Left kidney (tissue), 2 donors: ENCODE measurements around the gene BORCS5. TPM values are rescaled to one million over a fixed set of nuclear protein-coding genes. Genes with fewer than 3 reads are reported as not detected.
"Not testable (repeated sequence)": the region's sequence is repeated elsewhere in the genome, so short reads cannot be mapped to it uniquely, and the experiment has no call there.

ENCODE experiments used
- DNase-seq: peaks from one replicate; pipeline ENCODE4 v3.0.0-alpha.2; 2013
- polyA plus RNA-seq: library from polyadenylated mRNA; unstranded; fragments of 120-200 nt; gene quantifications from one replicate; pipeline ENCODE4 v1.2.1, GENCODE V29; 2013; ENCODE audit not compliant: insufficient read length

BORCS5 gene
- polyA plus RNA-seq, 1 donor: 9.0 TPM

DNA sequence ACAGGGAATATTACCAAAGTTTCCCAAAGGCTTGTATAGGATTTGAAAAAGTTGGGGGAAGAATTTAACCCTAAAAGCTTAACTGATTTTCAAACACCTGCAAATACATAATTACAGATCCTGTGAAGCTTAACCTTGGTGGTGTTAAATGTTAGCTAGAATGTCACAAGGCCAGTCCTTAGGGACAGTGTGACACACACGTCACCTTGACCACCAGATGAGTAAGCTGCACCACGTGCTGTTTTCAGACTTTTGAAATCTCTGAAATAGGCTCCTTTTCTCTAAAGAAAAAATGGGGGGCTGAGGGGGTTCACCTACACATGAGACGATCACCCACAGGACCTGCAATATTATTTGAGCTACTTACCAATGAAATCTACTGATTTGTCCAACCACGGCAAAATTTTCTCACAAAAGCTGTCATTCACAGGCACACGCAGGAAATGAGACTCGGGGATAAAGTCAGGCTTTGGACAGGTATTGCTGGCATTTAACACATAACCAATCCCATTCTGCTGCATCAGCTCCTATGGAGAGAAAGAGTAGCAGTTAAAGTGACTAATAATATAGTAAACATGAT lies 129.9 kb downstream of the BORCS5 start:
- DNase-seq: no peak

GRCh38 chr12:12487490-12487889 lies 130.6 kb downstream of the BORCS5 start:
- no peak for DNase-seq

GRCh38 chr12:12488296-12488695 lies 131.4 kb downstream of the BORCS5 start:
- no peak for DNase-seq

GRCh38 chr12:12488823-12489550 lies 132.1 kb downstream of the BORCS5 start:
- DNase-seq: no peak

DNA sequence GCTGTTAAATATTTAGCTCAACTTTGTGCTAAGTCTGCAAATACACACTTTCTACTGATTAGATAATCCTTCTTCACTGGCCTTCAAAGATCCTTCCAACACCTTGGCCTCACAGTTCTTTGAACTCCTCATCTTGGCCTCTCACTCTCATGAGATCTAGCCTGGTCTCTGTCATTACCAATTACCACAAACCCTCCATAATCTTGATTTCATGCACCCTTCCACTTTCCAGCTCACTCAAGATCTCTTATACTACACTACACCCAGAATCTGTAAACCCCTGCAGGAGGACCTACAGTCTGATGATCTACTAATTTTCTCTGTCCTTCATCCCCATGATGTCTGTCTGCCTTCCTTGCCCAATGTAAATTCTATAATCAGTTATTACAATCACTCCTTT lies 134.7 kb downstream of the BORCS5 start:
- no peak for DNase-seq

- DNase-seq: no peak
Observed at GRCh38 chr12:12492547-12492946, 135.7 kb downstream of the BORCS5 start.

- no peak for DNase-seq
Observed at GRCh38 chr12:12495536-12495935, 138.7 kb downstream of the BORCS5 start.

- DNase-seq: no peak
Observed at GRCh38 chr12:12498210-12498609, 141.3 kb downstream of the BORCS5 start.

GRCh38 chr12:12499909-12500604 lies 143.2 kb downstream of the BORCS5 start:
- no peak for DNase-seq

- DNase-seq: no peak
Observed at GRCh38 chr12:12501121-12501520, 144.2 kb downstream of the BORCS5 start.

DNA sequence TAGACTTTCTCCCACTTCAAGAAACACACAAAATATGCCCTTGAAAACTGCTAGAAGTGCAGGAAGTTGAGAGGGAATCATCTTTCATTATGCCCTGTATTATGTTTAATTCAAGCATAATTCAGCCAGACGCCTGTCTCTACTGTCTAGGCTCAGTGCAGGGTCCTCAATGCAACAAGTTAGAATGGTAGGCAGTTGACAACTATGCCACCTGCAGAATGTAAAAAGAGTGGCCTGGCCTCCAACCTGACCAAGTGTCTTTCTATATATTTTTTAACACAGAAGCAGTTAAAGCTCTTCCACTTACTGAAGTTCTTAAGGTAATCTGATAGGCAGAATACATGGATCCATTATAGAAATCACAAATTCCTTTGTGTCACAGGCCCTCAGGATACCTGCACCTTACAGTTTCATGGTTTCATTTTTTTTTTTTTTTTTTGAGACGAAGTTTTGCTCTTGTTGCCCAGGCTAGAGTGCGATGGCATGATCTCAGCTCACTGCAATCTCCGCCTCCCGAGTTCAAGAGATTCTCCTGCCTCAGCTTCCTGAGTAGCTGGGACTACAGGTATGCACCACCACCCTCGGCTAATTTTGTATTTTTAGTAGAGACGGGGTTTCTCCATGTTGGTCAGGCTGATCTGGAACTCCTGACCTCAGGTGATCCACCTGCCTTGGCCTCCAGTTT lies 145.4 kb downstream of the BORCS5 start:
- DNase-seq: not testable (repeated sequence)

DNA sequence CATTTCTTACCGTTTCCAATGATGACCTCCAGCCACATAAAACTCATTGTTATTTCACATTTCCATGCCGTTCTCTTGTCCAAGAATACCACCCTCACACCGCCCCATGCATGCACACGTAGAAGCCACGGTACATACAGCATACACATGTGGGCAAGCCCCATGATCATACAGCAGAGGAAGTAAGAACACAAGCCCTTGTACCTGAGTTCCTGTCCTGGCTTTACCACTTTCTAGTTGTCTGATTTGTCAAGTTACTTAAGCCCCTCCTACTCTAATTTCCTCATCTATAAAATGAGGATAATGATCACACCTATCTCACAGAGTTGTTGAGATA lies 145.9 kb downstream of the BORCS5 start:
- DNase-seq: no peak

DNA sequence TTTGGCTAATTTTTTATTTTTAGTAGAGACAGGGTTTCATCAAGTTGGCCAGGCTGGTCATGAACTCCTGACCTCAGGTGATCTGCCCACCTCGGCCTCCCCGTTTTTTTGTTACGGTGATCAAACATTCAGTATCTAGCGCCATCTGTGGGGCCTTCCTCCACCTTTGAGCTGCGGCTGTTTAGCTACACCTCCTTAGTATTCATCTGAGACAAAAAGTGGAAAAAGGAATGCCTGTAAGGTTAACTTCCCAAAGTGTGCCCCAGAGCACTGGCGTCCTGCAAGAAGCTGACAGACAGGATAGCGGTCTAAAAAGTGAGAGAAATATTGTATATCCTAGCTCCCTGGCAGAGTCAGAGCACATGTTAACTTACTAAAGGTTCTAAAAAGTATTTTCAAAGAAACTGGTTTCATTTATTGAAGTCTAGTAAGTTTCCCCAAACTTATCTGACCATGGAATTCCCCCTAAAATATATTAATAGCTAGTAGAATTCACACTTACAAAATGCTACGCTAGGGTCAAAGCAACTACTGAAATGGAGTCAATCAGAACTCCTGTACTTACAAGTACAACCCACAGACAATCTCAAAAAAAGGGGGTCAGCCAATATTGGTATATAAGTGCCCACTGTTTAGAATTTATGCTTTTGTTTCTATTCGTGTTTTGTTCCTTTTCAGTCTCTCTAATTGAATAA lies 146.7 kb downstream of the BORCS5 start:
- no peak for DNase-seq

DNA sequence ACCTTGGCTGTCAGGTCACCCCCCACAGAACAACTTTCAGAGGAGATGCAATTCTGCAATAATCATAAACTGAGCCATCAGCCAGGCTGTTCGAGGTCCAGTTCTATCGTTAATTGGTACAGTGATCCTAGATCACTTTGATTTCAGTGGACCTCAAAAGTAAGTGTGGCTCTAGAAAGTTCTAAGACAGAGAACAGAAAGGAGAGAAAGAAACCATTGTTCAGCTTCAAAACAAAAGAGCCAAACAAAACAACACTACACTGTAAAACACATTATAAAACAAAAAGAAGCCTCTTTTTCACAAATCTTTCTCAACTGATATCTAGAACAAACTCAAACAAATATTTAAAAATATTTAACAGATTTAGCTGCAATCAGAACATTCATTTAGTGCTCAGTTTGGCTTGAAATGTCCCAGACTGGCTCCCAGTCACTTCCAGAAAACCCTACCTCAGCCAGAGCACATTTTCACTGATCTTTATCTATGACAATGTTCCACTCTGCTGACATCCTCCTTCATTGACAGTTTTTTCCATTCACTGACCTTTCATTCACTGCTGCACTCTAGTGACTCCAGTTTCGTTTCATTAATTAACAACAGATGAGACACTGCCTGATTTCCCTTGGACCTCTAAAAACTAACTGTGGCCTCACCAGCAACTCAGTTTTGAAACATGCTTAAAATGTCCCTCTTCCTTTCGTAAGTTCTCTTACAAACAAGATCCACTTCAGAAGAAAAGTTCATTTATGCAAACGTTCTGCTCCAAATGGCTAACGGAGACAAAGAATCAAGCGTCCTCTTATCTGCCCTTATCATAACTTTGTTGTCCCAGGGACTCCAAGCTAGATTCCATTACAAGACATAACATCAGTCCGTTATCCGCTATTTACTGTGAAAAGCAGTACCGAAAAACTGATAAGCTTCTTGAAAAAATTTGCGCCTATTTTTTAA lies 148.9 kb downstream of the BORCS5 start:
- no peak for DNase-seq

- DNase-seq: peak; percentile 27
Observed at GRCh38 chr12:12506496-12506890, 149.6 kb downstream of the BORCS5 start.

GRCh38 chr12:12507121-12507520 lies 150.2 kb downstream of the BORCS5 start:
- no peak for DNase-seq

- no peak for DNase-seq
Observed at GRCh38 chr12:12508612-12509011, 151.7 kb downstream of the BORCS5 start.

DNA sequence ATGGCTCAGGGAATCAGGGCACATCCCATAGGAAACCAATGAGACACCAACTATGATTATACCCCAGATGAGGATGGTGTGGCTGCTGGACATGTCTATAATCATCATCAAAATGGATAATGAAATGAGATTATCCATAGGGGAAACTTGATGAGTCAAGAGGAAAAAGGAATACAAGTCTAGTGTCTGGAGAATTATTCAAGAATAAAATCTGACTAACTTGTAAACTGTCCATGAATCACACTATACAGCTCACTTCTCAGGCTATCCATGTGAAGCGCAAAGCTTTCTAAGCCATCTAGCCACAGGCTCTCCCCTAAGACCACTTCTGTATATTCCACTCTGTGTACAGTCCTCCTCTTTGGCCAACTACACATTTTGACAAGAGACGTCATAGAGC lies 153.3 kb downstream of the BORCS5 start:
- DNase-seq: no peak

DNA sequence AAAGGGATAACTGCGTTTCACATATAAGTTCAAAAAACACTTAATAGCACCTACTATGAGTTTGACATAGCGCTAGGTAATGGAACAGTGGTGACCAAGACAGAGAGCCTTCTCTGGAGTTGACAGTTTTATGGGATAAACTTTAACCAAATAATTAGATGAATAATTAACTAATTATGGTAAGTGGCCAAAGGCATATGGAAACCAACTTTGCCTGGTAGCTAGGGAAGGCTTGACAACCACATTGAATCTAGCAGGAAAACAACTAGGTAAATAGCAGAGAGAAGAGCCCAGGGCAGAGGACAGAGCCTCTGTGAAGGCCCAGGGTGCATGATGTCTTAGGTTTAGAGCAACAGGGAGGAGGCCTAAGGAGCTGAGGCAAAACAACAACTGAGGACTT lies 153.7 kb downstream of the BORCS5 start:
- DNase-seq: no peak

GRCh38 chr12:12511021-12511783 lies 154.3 kb downstream of the BORCS5 start:
- DNase-seq: no peak
